ENCODE measurements around the gene ISG15.
A peak's percentile ranks its signal among the peaks of the same experiment; 100 is the strongest.

The ISG15 gene

DNA sequence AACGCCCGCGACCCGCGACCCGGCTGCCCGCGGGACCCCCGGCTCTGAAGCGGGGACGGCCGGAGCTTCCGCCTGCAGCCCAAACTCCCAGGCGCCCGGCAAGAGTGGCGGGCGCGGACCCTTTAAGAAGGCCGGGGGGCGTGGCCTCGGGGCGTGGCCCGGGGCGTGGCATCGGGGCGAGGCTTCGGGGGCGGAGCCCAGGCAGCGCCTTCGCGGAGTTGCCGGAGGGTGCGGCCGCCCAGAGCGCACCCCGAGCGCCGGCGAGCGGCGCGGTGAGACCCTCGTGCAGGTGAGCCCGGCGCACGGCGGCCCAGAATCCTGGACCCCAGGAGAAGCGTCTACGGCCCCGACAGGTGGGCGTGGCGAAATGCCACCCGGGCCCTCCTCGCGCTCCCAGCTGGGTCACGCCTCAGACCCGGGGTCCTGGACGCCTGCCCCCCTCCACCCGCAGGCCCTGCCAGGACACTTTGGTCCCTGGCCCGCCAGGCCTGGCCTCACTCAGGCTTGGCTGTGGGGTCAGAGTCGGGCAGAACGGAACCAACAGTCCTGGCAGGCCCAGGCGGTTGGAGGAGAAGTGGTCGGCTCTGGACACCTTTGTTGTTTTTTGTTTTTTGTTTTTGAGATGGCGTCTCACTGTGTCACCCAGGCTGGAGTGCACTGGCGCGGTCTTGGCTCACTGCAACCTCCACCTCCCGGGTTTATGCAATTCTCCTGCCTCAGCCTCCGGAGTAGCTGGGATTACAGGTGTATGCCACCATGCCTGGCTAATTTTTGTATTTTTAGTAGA, 46.4 kb downstream of the ISG15 start:
- DNase-seq (ENCODE audit: low read depth, low spot score), result peak; percentile 92

DNA sequence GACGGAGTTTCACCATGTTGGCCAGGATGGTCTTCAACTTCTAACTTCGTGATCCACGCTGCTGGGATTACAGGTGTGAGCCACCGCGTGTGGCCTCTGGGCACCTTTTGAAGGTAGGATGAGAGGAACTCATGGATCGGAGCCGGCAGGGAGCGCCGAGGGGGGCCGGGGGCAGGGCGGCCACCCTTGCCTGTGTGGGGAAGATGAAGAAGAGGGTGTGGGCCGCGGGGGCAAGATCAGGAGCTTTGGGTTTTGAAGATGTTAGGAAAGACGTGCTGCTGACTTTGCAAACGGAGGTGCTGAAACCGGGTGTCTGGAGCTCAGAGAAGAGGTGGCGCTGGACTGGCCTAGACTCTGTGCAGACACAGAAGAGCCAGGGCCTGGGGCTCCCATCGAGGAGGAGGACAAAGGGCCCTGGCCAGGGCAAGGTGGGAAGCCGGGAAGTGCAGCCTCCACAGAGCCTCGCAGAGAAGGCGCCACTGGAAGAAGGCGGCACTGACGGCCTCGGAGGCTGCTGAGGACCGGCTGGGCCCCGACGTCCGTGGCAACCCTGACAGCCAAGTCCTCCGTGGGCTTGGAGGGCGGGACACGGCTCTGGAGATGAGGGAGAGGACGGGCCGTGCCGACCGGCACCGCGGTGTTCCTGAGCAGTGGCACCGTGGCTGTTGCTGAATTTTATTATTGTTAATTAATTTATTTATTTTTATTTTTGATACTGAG, 47.1 kb downstream of the ISG15 start:
- DNase-seq (ENCODE audit: low read depth, low spot score), result no peak

DNA sequence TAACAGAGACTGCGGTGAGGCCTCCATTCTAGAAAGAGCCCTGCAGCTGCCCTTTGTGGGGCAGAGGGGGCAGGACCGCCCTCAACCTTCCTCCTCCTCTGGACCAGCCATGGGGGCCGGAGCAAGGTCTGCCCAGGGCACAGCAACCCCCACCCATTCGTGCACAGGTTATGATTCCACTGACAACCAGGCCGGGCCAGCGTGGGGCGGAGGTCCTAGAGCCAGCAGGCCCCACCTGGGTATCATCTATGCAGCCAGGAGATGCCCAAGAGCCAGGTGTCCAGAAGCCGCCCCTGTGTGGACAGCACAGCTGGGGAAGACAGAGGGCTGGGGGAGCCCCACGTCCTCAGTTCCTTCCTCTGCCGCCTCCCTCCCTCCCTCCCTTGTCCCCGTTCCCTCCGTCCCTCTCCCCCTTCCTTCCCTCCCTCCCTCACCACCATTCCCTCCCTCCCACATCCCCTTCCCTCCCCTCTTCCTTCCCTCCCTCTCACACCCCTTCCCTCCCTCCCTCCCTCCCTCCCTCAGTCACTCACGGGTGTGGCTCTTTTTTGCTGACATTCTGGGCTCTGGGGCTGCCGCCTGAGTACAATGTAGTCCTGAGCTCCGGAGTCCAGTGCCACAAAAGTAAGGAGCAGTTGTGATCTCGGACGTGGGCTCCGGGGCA, 48.5 kb downstream of the ISG15 start:
- no peak for DNase-seq (ENCODE audit: low read depth, low spot score)

DNA sequence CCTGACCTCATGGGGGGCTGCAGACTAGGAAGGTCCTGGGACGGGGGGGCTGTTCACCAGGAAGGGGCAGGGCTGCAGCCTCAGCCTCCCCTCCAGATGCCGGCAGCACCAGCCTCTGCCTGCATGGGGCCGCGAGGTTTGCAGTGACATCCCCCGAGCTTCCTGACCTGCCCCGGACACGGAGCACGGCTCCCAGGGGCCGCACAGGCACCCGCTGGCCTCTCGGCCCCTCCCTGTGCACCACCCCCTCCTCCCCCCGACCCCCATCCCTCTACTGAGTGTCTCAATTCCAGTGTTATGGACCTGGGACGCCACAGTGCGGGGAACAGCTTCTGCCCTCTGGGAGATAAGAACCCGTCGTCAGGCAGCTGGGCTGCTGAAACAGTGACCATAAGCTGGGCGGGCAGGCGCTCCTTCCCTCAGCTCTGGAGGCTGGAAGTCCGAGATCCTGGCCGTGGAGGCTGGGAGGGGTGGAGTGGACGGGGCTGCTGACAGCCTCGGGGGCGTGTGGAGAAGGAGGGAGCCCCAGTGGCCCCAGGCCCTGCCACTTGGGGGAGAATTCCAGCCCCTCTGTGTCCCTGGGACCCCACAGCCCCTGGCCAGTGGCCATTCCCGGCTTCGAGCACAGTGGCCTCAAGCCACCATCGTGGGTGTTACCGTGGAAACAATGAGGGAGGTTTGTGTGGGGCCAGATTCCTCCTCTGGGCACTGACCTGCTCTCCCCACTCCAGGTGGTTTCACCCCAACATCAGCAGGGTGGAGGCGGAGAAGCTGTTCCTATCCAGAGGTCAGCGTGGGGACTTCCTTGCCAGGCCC, 49.3 kb downstream of the ISG15 start:
- no peak for DNase-seq (ENCODE audit: low read depth, low spot score)

DNA sequence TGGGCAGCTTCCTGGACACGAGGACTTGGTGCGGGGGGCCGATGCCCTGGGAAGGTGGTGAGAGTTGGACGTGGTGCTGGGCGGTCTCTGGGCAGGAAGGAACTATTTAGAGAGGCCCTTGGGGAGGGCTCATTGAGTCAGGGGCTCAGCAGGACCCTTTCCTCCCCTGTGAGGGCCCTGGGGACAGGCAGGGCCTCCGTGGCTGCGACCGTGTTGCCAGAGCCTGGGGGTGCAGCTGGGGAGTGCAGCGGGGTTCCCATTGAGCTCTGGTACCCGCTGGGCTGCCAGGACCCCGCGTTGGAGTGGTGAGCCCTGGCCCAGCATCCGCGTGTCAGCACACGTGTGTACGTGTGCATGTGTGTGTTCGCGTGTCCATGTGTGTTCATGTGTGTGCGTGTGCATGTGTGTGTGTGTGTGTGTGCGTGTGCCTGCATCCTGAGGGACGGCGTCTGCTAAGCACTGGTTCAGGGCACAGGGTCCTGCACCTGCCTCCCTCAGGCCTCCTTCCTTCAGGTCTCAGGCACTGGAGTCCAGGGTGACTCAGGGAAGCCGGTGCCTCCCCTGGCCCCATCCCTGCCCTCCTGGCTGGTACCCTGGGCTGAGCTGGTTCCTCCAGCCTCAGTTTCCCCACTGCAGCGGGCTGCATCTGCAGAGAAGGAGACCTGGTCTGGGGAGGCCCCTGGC, 50.1 kb downstream of the ISG15 start:
- no peak for DNase-seq (ENCODE audit: low read depth, low spot score)

Data from astrocyte of the hippocampus (primary cell).